Epithelial cell of esophagus (primary cell): ENCODE results near the gene SORL1.
A peak's percentile ranks its signal among the peaks of the same experiment; 100 is the strongest.

Experiments
- DNase-seq: peaks from one replicate; pipeline ENCODE4 v3.0.0; 2010; ENCODE audit warnings: low read depth
- H3K4me3 ChIP-seq: 2 replicates; pipeline ENCODE4 v1.5.1; 2011; ENCODE audit warnings: mild to moderate bottlenecking, low read length, control low read depth
- TF ChIP-seq, protein P1 (sequence below): IDR thresholded peaks from 2 replicates; pipeline ENCODE4 v1.5.1; 2011; ENCODE audit warnings: low read depth, mild to moderate bottlenecking, low read length, control low read depth, inconsistent platforms; ENCODE audit not compliant: insufficient read depth; ENCODE audit errors: missing control alignments

SORL1 gene

DNA sequence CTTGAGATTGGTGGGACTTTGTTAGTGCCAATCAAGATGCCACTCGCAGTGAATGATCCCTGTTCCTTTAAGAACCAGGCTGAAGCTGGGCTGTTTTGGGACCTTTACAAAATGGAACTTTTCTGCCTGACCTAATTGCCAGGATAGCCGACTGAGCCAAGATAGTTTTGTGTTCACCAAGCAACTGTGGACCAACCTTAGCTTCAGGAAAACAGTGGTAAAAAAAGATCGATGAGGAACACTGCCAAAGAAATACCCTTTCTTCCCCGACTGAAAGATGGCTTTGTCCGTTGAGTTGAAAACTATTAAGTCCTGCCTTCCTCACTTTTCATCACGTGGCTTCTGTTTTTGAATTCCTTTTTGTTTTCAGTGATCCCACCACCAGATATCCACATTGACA, 158.6 kb downstream of the SORL1 start:
- TF ChIP-seq, protein P1, sequence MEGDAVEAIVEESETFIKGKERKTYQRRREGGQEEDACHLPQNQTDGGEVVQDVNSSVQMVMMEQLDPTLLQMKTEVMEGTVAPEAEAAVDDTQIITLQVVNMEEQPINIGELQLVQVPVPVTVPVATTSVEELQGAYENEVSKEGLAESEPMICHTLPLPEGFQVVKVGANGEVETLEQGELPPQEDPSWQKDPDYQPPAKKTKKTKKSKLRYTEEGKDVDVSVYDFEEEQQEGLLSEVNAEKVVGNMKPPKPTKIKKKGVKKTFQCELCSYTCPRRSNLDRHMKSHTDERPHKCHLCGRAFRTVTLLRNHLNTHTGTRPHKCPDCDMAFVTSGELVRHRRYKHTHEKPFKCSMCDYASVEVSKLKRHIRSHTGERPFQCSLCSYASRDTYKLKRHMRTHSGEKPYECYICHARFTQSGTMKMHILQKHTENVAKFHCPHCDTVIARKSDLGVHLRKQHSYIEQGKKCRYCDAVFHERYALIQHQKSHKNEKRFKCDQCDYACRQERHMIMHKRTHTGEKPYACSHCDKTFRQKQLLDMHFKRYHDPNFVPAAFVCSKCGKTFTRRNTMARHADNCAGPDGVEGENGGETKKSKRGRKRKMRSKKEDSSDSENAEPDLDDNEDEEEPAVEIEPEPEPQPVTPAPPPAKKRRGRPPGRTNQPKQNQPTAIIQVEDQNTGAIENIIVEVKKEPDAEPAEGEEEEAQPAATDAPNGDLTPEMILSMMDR: no peak
- no peak for DNase-seq
- H3K4me3 ChIP-seq: no peak overlapping the region

DNA sequence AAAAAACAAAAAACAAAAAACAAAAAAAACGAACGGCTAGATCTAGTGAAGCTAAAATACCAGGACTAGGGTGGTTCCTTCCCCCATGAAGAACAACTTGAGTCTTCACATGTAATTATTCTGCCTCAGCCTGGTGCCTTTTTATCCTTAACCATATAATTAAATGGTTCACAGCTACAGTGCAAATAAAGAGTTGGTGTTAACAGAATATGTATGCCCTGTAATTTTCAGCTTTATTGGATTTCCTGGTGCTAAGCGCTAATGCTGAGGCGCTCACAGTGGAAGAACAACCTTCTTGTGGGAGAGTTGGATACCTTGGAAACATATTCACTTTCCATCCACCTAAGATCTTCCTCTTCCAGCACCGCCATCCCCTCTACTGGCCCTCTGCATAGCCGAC, 159.1 kb downstream of the SORL1 start:
- no peak for DNase-seq
- no peak overlapping the region for H3K4me3 ChIP-seq
- TF ChIP-seq, protein P1: no peak

DNA sequence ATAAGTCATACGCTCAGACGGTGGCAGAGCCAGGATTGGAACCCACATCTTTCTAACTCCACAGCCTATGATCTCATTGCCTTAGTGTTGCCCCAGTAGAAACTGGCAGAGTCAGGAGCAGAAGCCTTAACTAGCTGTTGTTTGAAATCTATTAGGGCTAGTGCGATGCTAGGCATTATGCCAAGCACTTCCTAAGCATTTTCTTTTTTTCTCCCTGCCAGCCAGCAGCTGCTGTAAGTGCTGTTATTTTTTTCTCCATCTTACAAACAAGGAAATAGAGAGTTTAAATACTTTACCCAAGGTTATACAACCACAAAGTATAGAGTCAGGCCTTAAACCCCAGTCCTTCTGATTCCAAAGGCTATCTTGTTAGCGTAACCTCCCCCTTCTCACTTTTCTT, 161.6 kb downstream of the SORL1 start:
- DNase-seq: no peak
- TF ChIP-seq, protein P1: no peak
- no peak overlapping the region for H3K4me3 ChIP-seq

DNA sequence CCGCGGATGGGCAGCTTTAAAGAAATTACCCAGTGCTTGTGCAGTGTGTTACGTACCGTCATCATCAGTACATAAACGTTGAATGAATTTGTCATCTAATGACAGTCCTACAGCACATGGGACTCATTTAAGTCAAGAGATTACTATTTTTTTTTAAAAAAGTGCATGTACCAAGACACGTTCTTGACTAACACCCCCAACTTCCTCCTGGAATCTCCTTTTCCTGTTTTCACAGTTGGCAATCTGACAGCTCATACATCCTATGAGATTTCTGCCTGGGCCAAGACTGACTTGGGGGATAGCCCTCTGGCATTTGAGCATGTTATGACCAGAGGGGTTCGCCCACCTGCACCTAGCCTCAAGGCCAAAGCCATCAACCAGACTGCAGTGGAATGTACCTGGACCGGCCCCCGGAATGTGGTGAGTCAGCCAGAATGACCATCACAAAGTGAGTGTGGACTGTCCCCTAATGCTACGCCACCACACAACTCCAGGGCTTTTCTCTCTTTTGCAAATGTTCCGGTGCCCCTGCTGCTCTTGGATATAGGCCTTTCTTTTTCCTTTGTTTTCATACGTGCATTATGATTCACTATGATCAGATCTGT, 162.6 kb downstream of the SORL1 start:
- TF ChIP-seq, protein P1: no peak
- DNase-seq: peak; percentile 40
- no peak overlapping the region for H3K4me3 ChIP-seq

DNA sequence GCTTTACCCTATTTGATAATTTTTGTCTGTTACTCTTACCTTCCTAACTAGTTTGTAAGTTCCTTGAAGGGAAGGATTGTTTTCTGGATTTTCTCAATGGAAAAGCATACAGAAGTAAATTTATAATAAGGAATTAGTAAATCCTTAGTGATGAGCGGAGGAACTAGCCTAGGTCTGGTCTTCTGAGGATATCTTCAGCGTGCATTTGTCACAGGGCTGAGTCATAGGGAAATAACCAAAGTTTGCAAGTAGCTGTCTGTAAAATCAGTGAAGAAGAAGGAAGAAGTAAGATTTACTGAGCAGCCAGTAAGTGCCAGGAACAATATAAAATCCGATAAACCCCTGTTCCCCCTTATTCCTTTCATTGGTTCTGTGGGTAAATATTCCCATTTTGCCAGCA, 163.4 kb downstream of the SORL1 start:
- TF ChIP-seq, protein P1: no peak
- H3K4me3 ChIP-seq: no peak overlapping the region
- DNase-seq: peak; percentile 68

DNA sequence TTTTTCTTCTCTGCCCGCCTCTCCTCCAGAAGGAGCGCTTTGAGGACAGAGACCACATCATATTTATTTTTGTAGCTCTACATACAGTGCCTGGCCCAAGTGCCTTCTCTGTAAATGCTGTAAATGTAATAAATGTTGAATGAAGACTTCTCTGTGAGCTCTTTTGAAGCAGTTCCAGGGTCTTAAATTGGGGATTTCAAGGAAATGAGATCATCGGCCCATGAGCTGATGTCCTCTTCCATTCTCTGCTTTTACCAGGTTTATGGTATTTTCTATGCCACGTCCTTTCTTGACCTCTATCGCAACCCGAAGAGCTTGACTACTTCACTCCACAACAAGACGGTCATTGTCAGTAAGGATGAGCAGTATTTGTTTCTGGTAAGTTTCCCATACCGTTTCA, 166.4 kb downstream of the SORL1 start:
- DNase-seq: no peak
- H3K4me3 ChIP-seq: no peak overlapping the region
- TF ChIP-seq, protein P1: no peak

DNA sequence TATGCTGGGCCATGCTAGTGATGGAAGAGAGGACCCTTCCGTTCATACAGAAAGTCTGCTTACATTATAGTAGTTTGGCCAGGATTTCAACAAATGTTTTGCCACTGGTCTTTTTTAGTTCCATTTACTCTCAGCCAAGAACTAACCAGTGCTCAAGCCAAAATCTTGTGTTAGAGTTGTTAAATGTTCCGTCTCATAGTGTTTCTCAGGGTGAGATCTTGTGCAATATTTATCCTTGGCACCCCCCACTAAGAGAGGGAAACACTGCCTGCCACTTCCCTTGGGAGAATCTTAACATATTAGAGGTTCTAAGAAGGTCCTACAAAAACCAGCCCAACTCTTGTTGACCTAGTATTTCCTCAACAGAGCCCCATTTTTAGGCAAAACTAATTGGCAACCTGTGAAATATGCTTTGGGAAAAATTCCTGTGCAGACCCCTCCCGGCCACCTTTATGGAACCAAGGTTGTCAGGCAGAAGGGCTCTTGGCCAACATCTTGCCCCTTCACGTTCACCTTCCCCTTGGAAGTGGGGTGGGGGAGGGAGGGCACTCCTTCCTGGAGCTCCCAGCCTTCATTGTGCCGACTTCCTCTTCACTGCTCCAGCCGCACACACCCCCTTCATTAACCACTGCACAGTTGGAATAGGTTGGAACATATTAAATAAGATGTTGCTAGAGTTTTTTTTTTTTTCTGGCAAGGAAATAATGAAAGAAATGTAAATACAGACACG, 173.8 kb downstream of the SORL1 start:
- H3K4me3 ChIP-seq: no peak overlapping the region
- TF ChIP-seq, protein P1: no peak
- no peak for DNase-seq
